ENCODE data around the gene NSMCE1. TPM values are rescaled to one million over a fixed set of nuclear protein-coding genes. Genes with fewer than 3 reads are reported as not detected.
"Not testable (repeated sequence)": the region's sequence is repeated elsewhere in the genome, so short reads cannot be mapped to it uniquely, and the experiment has no call there.

Gene NSMCE1
- total RNA-seq, 4 donors from 2014 or later = 20.9 to 41.3 (median 30.6) TPM

DNA sequence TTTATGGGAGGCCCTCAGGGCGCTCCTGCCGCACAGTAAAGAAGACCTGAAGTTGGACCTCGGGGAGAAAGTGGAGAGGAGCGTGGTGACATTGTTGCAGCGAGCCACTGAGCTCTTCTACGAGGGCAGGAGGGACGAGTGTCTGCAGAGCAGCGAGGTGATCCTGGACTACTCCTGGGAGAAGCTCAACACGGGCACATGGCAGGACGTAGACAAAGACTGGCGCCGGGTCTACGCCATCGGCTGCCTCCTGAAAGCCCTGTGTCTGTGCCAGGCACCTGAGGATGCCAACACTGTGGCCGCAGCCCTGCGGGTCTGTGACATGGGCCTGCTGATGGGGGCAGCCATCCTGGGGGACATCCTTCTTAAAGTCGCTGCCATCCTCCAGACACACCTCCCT, 58.4 kb downstream of the NSMCE1 start:
- Histone ChIP-seq H3K4me3 (no peak overlapping the region), H3K36me3 (peaks cover 0 to 23% (median 0%) of the 10 kb centered on the region in 3 donors), H3K27ac (no peak overlapping the region)

DNA sequence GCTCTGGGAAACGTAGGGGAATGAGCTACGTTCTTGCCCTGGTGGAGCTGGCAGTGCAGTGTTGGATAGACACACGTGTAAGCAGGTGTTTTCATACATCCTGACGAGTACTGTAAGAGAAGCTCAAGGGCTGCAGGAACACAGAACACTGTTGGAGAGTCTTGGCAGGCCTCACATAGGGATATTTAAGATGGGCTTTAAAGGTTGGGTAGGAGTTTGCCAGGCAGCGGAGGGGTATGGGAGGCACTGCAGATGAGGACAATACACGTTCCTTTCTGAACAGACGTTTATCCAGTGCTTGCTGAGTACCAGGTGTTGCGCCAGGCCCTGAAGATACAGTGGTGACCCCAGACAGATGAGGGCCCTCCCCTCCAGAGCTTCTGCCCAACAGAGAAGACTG, 59.0 kb downstream of the NSMCE1 start:
- H3K36me3 ChIP-seq = peaks cover 0 to 23% (median 0%) of the 10 kb centered on the region in 3 donors
- H3K4me3 ChIP-seq = no peak overlapping the region
- H3K9me3 ChIP-seq = no peaks in the 10 kb centered on the region
- peaks cover under 1 to 29% (median 6%) of the 10 kb centered on the region in 4 donors for H3K4me1 ChIP-seq
- H3K27ac ChIP-seq = peak overlapping the region in 3 of 4 donors; percentile 35 to 86 (median 75)
- no peak for DNase-seq
- H3K27me3 ChIP-seq = no peaks in the 10 kb centered on the region
- no peak for TF ChIP-seq POLR2A (IDR thresholded peaks at IDR 0.05)
- TF ChIP-seq, protein P1, sequence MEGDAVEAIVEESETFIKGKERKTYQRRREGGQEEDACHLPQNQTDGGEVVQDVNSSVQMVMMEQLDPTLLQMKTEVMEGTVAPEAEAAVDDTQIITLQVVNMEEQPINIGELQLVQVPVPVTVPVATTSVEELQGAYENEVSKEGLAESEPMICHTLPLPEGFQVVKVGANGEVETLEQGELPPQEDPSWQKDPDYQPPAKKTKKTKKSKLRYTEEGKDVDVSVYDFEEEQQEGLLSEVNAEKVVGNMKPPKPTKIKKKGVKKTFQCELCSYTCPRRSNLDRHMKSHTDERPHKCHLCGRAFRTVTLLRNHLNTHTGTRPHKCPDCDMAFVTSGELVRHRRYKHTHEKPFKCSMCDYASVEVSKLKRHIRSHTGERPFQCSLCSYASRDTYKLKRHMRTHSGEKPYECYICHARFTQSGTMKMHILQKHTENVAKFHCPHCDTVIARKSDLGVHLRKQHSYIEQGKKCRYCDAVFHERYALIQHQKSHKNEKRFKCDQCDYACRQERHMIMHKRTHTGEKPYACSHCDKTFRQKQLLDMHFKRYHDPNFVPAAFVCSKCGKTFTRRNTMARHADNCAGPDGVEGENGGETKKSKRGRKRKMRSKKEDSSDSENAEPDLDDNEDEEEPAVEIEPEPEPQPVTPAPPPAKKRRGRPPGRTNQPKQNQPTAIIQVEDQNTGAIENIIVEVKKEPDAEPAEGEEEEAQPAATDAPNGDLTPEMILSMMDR (IDR thresholded peaks at IDR 0.05) = no peak

More for the DNA sequence above, 58.4 kb downstream of the NSMCE1 start:
- DNase-seq = no peak
- Histone ChIP-seq H3K4me1 (peaks cover 0 to 26% (median 5%) of the 10 kb centered on the region in 4 donors), H3K27me3 (no peaks in the 10 kb centered on the region), H3K9me3 (no peaks in the 10 kb centered on the region)
- TF ChIP-seq POLR2A (IDR thresholded peaks at IDR 0.05) = no peak
- TF ChIP-seq, protein P1 (IDR thresholded peaks at IDR 0.05) = no peak

DNA sequence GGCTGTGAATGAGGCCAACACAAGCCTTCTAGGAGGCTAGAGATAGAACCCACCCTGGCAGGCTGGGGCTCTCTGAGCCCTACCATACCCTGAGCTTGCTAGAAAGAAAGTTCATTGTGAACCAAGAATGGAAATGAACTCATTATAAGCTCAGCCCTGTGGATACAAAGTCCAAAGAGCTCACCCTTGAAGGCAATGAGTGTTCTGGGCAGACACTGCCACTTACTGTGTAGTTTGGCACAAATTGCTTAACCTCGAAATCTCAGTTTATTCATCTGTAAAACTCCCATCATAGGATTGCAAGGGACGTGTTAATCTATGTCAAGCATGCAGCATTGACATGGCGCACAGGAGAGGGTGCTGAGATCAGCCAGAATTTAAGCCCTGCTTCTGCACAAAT, 59.8 kb downstream of the NSMCE1 start:
- H3K9me3 ChIP-seq = no peaks in the 10 kb centered on the region
- peak in 1 of 2 donors; percentile 44 for TF ChIP-seq POLR2A (IDR thresholded peaks at IDR 0.05)
- TF ChIP-seq, protein P1 (IDR thresholded peaks at IDR 0.05) = peak in 1 of 6 experiments; percentile 26
- peak overlapping the region in 3 of 4 donors; percentile 54 to 86 (median 75) for H3K27ac ChIP-seq
- H3K27me3 ChIP-seq = no peaks in the 10 kb centered on the region
- no peak overlapping the region for H3K4me3 ChIP-seq
- peaks cover 7 to 30% (median 9%) of the 10 kb centered on the region in 4 donors for H3K4me1 ChIP-seq
- peaks cover 0 to 23% (median 0%) of the 10 kb centered on the region in 3 donors for H3K36me3 ChIP-seq
- no peak for DNase-seq

DNA sequence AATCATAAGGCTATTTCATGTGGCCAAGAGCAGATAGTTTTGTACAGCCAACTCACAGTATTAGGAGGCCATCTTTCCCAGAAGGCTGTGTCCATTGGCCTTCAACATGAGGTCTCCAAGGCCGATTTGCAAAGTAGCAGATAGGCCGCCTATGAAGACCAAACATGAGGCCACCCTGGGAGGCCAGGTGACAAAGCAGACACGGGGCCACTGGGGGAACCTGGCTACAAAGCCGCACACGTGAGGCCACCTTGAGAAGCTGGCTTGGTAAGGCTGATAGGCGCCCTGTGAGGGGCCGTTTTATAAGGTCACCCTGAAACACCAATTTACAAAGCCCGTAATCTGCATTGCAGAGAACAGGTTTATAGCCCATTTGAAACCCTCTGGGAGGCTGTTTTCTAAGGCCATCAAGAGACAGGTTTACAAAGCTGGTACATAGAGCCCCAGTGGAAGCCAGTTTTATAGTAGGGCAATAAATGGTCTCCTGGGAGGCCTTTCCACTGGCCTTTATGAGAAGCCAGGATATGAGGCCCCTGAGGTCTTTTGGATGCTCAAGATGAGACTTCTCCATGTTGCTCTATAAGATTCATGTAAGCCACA, 60.4 kb downstream of the NSMCE1 start:
- TF ChIP-seq, protein P1 (IDR thresholded peaks at IDR 0.05) = no peak
- no peak for TF ChIP-seq POLR2A (IDR thresholded peaks at IDR 0.05)
- no peaks in the 10 kb centered on the region for H3K9me3 ChIP-seq
- no peaks in the 10 kb centered on the region for H3K27me3 ChIP-seq
- H3K4me3 ChIP-seq = no peak overlapping the region
- H3K4me1 ChIP-seq = peaks cover 5 to 26% (median 8%) of the 10 kb centered on the region in 4 donors
- DNase-seq = no peak
- H3K36me3 ChIP-seq = peaks cover 0 to 23% (median 0%) of the 10 kb centered on the region in 3 donors
- peak overlapping the region in 3 of 4 donors; percentile 54 to 86 (median 75) for H3K27ac ChIP-seq

DNA sequence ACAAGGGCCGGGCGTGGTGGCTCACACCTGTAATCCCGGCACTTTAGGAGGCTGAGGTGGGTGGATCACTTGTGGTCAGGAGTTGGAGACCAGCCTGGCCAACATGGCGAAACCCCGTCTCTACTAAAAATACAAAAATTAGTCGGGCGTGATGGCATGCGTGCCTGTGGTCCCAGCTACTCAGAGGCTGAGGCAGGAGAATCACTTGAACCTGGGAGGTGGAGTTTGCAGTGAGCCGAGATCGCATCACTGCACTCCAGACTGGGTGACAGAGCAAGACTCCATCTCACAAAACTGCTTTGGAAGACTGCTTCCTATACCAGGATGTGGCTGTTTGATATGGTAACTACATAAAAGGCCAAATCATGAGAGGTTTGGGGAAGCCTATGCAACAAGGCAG, 61.5 kb downstream of the NSMCE1 start:
- H3K27ac ChIP-seq, DNase-seq, H3K9me3 ChIP-seq, H3K4me3 ChIP-seq, H3K27me3 ChIP-seq: not testable (repeated sequence)
- Histone ChIP-seq H3K36me3 (peaks cover 0 to 23% (median 0%) of the 10 kb centered on the region in 3 donors), H3K4me1 (peaks cover 5 to 30% (median 10%) of the 10 kb centered on the region in 4 donors)

DNA sequence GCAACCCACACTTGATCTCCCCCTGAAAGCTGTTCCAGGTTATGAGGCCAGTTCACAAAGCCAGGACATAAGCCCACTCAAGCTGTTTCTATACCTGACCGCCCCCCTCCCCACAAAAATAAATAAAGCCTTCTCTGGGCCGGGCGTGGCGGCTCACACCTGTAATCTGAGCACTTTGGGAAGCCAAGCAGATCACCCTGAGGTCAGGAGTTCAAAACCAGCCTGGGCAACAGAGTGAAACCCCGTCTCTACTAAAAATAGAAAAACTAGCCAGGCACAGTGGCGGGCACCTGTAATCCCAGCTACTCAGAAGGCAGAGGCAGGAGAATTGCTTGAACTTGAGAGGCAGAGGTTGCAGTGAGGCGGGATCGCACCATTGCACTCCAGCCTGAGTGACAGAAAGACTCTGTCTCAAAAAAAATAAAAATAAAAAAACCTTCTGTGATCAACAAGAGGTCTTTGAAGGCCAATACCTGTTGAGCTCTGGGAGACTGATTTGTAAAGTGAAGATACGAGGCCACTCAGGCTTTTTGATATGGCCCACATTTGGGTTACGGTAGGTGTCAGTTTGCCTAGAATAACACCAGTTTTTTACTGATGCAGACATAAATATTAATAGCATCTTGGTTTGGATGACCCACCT, 63.0 kb downstream of the NSMCE1 start:
- Histone ChIP-seq H3K36me3 (peaks cover 0 to 10% (median 0%) of the 10 kb centered on the region in 3 donors), H3K27ac (no peak overlapping the region), H3K9me3 (no peaks in the 10 kb centered on the region), H3K27me3 (no peaks in the 10 kb centered on the region), H3K4me1 (peaks cover 5 to 30% (median 11%) of the 10 kb centered on the region in 4 donors), H3K4me3 (no peak overlapping the region)
- TF ChIP-seq, protein P1 (IDR thresholded peaks at IDR 0.05) = no peak
- TF ChIP-seq POLR2A (IDR thresholded peaks at IDR 0.05) = no peak
- DNase-seq = no peak
